Spleen (tissue), 11 donors: ENCODE measurements around the gene ARID5A. TPM values are rescaled to one million over a fixed set of nuclear protein-coding genes. Genes with fewer than 3 reads are reported as not detected.
A peak's percentile ranks its signal among the peaks of the same experiment; 100 is the strongest.

Source experiments
- DNase-seq: peaks from one replicate; pipeline ENCODE4 v3.0.0-alpha.2; 2020
- H3K27ac ChIP-seq, 8 donors: fragments of 200-600 bp; sonication (generic) in 7 of 8; 1 replicate in 4 of 8; 2 replicates in 4 of 8; pipeline versions ENCODE4 v1.5.0 to v1.8.0; 2016 to 2021; ENCODE audit warnings: inconsistent platforms in 4 of 8, mild to moderate bottlenecking in 4 of 8, moderate library complexity in 1 of 8
- H3K27me3 ChIP-seq, 7 donors: fragments of 200-600 bp; sonication (generic) in 6 of 7; replicated peaks in 1 of 7; 1 replicate in 4 of 7; 2 replicates in 3 of 7; pipeline versions ENCODE4 v1.5.0 to v1.8.0; 2016 to 2021; ENCODE audit warnings: inconsistent platforms in 3 of 7, mild to moderate bottlenecking in 1 of 7
- H3K36me3 ChIP-seq, 6 donors: fragments of 200-600 bp; sonication (generic) in 5 of 6; 1 replicate in 4 of 6; 2 replicates in 2 of 6; pipeline versions ENCODE4 v1.5.0 to v1.8.0; 2016 to 2021; ENCODE audit warnings: inconsistent platforms in 2 of 6
- H3K4me1 ChIP-seq, 6 donors: fragments of 200-600 bp; sonication (generic) in 5 of 6; 1 replicate in 3 of 6; 2 replicates in 3 of 6; pipeline versions ENCODE4 v1.5.0 to v1.8.0; 2016 to 2021; ENCODE audit warnings: inconsistent platforms in 3 of 6
- H3K4me3 ChIP-seq, 8 donors: fragments of 200-600 bp; sonication (generic) in 7 of 8; 1 replicate in 4 of 8; 2 replicates in 4 of 8; pipeline versions ENCODE4 v1.5.0 to v1.8.0; 2016 to 2021; ENCODE audit warnings: inconsistent platforms in 4 of 8, mild to moderate bottlenecking in 4 of 8, moderate library complexity in 2 of 8
- H3K9me3 ChIP-seq, 8 donors: fragments of 200-600 bp; sonication (generic) in 7 of 8; 1 replicate in 4 of 8; 2 replicates in 4 of 8; pipeline versions ENCODE4 v1.5.0 to v1.8.0; 2016 to 2021; ENCODE audit warnings: inconsistent platforms in 4 of 8
- CTCF ChIP-seq, 11 experiments: fragments of 200-600 bp in 7 of 11; fragments of 450-650 bp in 4 of 11; sonication (generic) in 4 of 11; IDR thresholded peaks in 8 of 11; conservative IDR thresholded peaks in 3 of 11; 1 replicate in 7 of 11; 2 replicates in 4 of 11; pipeline versions ENCODE4 v1.4.0 to v1.8.0; 2016 to 2021; ENCODE audit warnings: antibody characterized with exemption in 11 of 11, inconsistent platforms in 4 of 11, mild to moderate bottlenecking in 1 of 11
- POLR2A ChIP-seq, 3 donors: fragments of 450-650 bp; IDR thresholded peaks; one replicate each; pipeline ENCODE4 v1.5.1; 2017; ENCODE audit warnings: antibody characterized with exemption in 3 of 3, mild to moderate bottlenecking in 1 of 3
- POLR2AphosphoS5 ChIP-seq, 3 donors: sonication (generic); formaldehyde crosslinking; IDR thresholded peaks; one replicate each; pipeline ENCODE4 v1.5.1; 2017; ENCODE audit warnings: antibody characterized with exemption in 3 of 3
- WGBS, 5 donors: extraction: QIAGEN DNeasy Blood & Tissue Kit in 3 of 5; methylation state at CpG; one replicate each; pipeline versions ENCODE4 v1.1.5 to v1.1.7; 2013 to 2018; 5-methylcytosine and 5-hydroxymethylcytosine counted together
- intact Hi-C: fragments of 100-400 bp; cut with DNase I; formaldehyde crosslinking; loops from one replicate; pipeline ENCODE4 v1.15.0; 2023; ENCODE audit warnings: low total_unique reads
- polyA plus RNA-seq, 3 donors: library from polyadenylated mRNA; stranded (reverse); fragments of 200-250 nt; gene quantifications; one replicate each; pipeline ENCODE4 v1.2.1, GENCODE V29; 2013
- total RNA-seq, 7 donors: library from RNA; depleted of rRNA in 3 of 7; stranded (reverse); fragments of >200 nt in 3 of 7; fragmentation: NEBNext Ultra II Directional in 4 of 7; extraction: Animal tissue kit (Norgen Biotek cat#: 25700) in 4 of 7; gene quantifications; one replicate each; pipeline versions ENCODE4 v1.1.0 to v1.2.1, GENCODE V29; 2016 to 2021
- donor health status: healthy with polysubstance abuse.
- donor health status: DM: no; HTN: no; CAD: no; lungs with moderate emphysema.
- donor health status: DM: no; HTN: no; CAD: no.
- donor health status: Bipolar disorder and iron deficiency.
- donor health status: healthy.
- donor health status: DM: no; HTN: no; CAD: no.
- donor health status: DM: yes; HTN: yes; CAD: no.

Gene ARID5A
- total and polyA plus RNA-seq, 10 donors, result 30.8 to 121 (median 48.9) TPM

GRCh38 chr2:96534701-96535181, 1.8 kb upstream of the ARID5A start:
- intact Hi-C loops, result no loop called here
- TF ChIP-seq POLR2AphosphoS5 (IDR thresholded peaks at IDR 0.05), result no peak
- no peak for TF ChIP-seq CTCF (IDR thresholded peaks at IDR 0.05 in 8 of 11, conservative IDR thresholded peaks at IDR 0.05 in 3 of 11)
- TF ChIP-seq POLR2A (IDR thresholded peaks at IDR 0.05), result no peak
- Histone ChIP-seq H3K36me3 (peaks cover 0 to under 1% (median 0%) of the 10 kb centered on the region in 6 donors), H3K4me1 (peaks cover 32 to 91% (median 72%) of the 10 kb centered on the region in 6 donors), H3K4me3 (no peak overlapping the region), H3K27ac (peak overlapping the region in 5 of 8 donors; percentile 69 to 100 (median 80)), H3K27me3 (no peaks in the 10 kb centered on the region), H3K9me3 (no peaks in the 10 kb centered on the region)
- DNase-seq, result peak; percentile 59
- 64 to 81% (median 78%) methylated on average over 4 to 5 of the region's 5 CpGs for WGBS, 5 donors

- H3K36me3 ChIP-seq, result peaks cover 0 to 6% (median under 1%) of the 10 kb centered on the region in 6 donors
- H3K27me3 ChIP-seq, result no peaks in the 10 kb centered on the region
- WGBS, 5 donors, result 93 to 100% (median 94%) methylated on average over 4 of the region's 4 CpGs
- DNase-seq, result peak; percentile 56
- H3K9me3 ChIP-seq, result no peaks in the 10 kb centered on the region
- peaks cover 38 to 91% (median 75%) of the 10 kb centered on the region in 6 donors for H3K4me1 ChIP-seq
- TF ChIP-seq POLR2AphosphoS5 (IDR thresholded peaks at IDR 0.05), result no peak
- TF ChIP-seq POLR2A (IDR thresholded peaks at IDR 0.05), result no peak
- no peak for TF ChIP-seq CTCF (IDR thresholded peaks at IDR 0.05 in 8 of 11, conservative IDR thresholded peaks at IDR 0.05 in 3 of 11)
- peak overlapping the region in 3 of 8 donors; percentile 99 to 100 (median 99) for H3K27ac ChIP-seq
- H3K4me3 ChIP-seq, result no peak overlapping the region
- intact Hi-C loops, result no loop called here
Observed at GRCh38 chr2:96535331-96535730, 1.2 kb upstream of the ARID5A start.

GRCh38 chr2:96537066-96537733, 648 bp downstream of the ARID5A start:
- Histone ChIP-seq H3K27me3 (no peaks in the 10 kb centered on the region), H3K4me1 (peaks cover 30 to 93% (median 69%) of the 10 kb centered on the region in 6 donors), H3K27ac (peak overlapping the region; percentile 95 to 100 (median 99)), H3K9me3 (no peaks in the 10 kb centered on the region), H3K36me3 (peaks cover 0 to 24% (median 3%) of the 10 kb centered on the region in 6 donors), H3K4me3 (peak overlapping the region; percentile 79 to 95 (median 86))
- intact Hi-C loops, result no loop called here
- peak; percentile 97 for DNase-seq
- 0 to 1% (median 0%) methylated on average over 43 to 61 of the region's 61 CpGs for WGBS, 5 donors
- TF ChIP-seq POLR2A (IDR thresholded peaks at IDR 0.05) (no peak), CTCF (IDR thresholded peaks at IDR 0.05 in 8 of 11, conservative IDR thresholded peaks at IDR 0.05 in 3 of 11) (peak in 2 of 11 experiments; percentile 4 to 12), POLR2AphosphoS5 (IDR thresholded peaks at IDR 0.05) (peak; percentile 76 to 91 (median 87))
